OCI-LY3 (cell line): Measurements from ENCODE around the gene NUDT7.

Experiments
- H2AFZ ChIP-seq: fragments of 200-600, 300-600 bp; shearing (Covaris generic); 2 replicates; pipeline ENCODE4 v1.6.0; 2014; ENCODE audit warnings: antibody characterized with exemption, low read depth, low read length
- H3K27ac ChIP-seq: fragments of 200-600, 300-600 bp; sonication (generic); 2 replicates; pipeline ENCODE4 v1.5.1; 2014; ENCODE audit warnings: mild to moderate bottlenecking, low read length, moderate library complexity, mixed read lengths
- H3K27me3 ChIP-seq: fragments of 200-600, 300-600 bp; sonication (generic); 2 replicates; pipeline ENCODE4 v1.6.1; 2014; ENCODE audit warnings: low read depth, low read length, mixed read lengths
- H3K36me3 ChIP-seq: fragments of 200-600, 300-600 bp; sonication (generic); replicated peaks from 2 replicates; pipeline ENCODE3; 2014; ENCODE audit warnings: low read depth, low read length, mixed read lengths
- H3K4me1 ChIP-seq: fragments of 300-600, 200-600 bp; sonication (generic); 2 replicates; pipeline ENCODE4 v1.6.1; 2014; ENCODE audit warnings: low read length, mixed read lengths
- H3K4me2 ChIP-seq: fragments of 200-600, 300-600 bp; sonication (generic); 2 replicates; pipeline ENCODE4 v1.6.1; 2014; ENCODE audit warnings: low read length, mixed read lengths
- H3K4me3 ChIP-seq: fragments of 300-600, 200-600 bp; sonication (generic); 2 replicates; pipeline ENCODE4 v1.5.1; 2014; ENCODE audit warnings: antibody characterized with exemption, mild to moderate bottlenecking, low read length, moderate library complexity
- H3K79me2 ChIP-seq: fragments of 300-600, 200-600 bp; shearing (Covaris generic); 2 replicates; pipeline ENCODE4 v1.6.1; 2014; ENCODE audit warnings: mild to moderate bottlenecking, low read length, mixed read lengths
- H3K9ac ChIP-seq: fragments of 300-600, 200-600 bp; shearing (Covaris generic); 2 replicates; pipeline ENCODE4 v1.6.0; 2014; ENCODE audit warnings: mild to moderate bottlenecking, low read length, moderate library complexity
- H3K9me3 ChIP-seq: fragments of 200-600, 300-600 bp; shearing (Covaris generic); 2 replicates; pipeline ENCODE4 v1.6.1; 2014; ENCODE audit warnings: low read length, mixed read lengths; ENCODE audit not compliant: insufficient read depth
- H4K20me1 ChIP-seq: fragments of 200-600, 300-600 bp; sonication (generic); 2 replicates; pipeline ENCODE4 v1.6.1; 2016; ENCODE audit warnings: low read length, mixed read lengths; ENCODE audit not compliant: insufficient read depth
- CTCF ChIP-seq: fragments of 200-600, 300-600 bp; sonication (generic); IDR thresholded peaks from 2 replicates; pipeline ENCODE4 v1.5.1; 2014; ENCODE audit warnings: antibody characterized with exemption, low read length, low read depth
- EZH2phosphoT487 ChIP-seq: fragments of 200-600 bp; shearing (Covaris generic); IDR thresholded peaks from 2 replicates; pipeline ENCODE4 v1.6.1; 2018; ENCODE audit warnings: antibody characterized with exemption, mixed run types, low read depth

NUDT7 gene

GRCh38 chr16:77767211-77767610 is 44.9 kb downstream of the NUDT7 start:
- Histone ChIP-seq H2AFZ (no peak overlapping the region), H3K27ac (no peak overlapping the region), H3K9me3 (no peaks in the 10 kb centered on the region), H3K27me3 (peaks cover 16% of the 10 kb centered on the region), H4K20me1 (no peaks in the 10 kb centered on the region), H3K9ac (no peak overlapping the region), H3K79me2 (no peaks in the 10 kb centered on the region), H3K4me1 (no peaks in the 10 kb centered on the region), H3K4me2 (no peak overlapping the region), H3K36me3 (no peaks in the 10 kb centered on the region), H3K4me3 (no peak overlapping the region)
- TF ChIP-seq EZH2phosphoT487, result no peak
- no peak for TF ChIP-seq CTCF

- H3K4me2 ChIP-seq, result no peak overlapping the region
Measured at GRCh38 chr16:77767826-77768225, 45.5 kb downstream of the NUDT7 start.

GRCh38 chr16:77775911-77776909 is 53.9 kb downstream of the NUDT7 start:
- TF ChIP-seq CTCF (no peak), EZH2phosphoT487 (no peak)
- Histone ChIP-seq H3K4me3 (no peak overlapping the region), H3K79me2 (no peaks in the 10 kb centered on the region), H2AFZ (no peak overlapping the region), H4K20me1 (no peaks in the 10 kb centered on the region), H3K9ac (no peak overlapping the region), H3K36me3 (no peaks in the 10 kb centered on the region), H3K4me1 (no peaks in the 10 kb centered on the region), H3K27me3 (no peaks in the 10 kb centered on the region), H3K9me3 (no peaks in the 10 kb centered on the region), H3K27ac (no peak overlapping the region), H3K4me2 (no peak overlapping the region)

More at GRCh38 chr16:77767826-77768225, 45.5 kb downstream of the NUDT7 start:
- H3K27ac ChIP-seq, result no peak overlapping the region
- no peaks in the 10 kb centered on the region for H4K20me1 ChIP-seq
- H3K9ac ChIP-seq, result no peak overlapping the region
- no peak overlapping the region for H3K4me3 ChIP-seq
- TF ChIP-seq CTCF (no peak), EZH2phosphoT487 (no peak)
- no peaks in the 10 kb centered on the region for H3K9me3 ChIP-seq
- no peaks in the 10 kb centered on the region for H3K36me3 ChIP-seq
- H3K79me2 ChIP-seq, result no peaks in the 10 kb centered on the region
- H3K4me1 ChIP-seq, result no peaks in the 10 kb centered on the region
- H3K27me3 ChIP-seq, result peaks cover 16% of the 10 kb centered on the region
- H2AFZ ChIP-seq, result no peak overlapping the region

GRCh38 chr16:77777745-77778144 is 55.4 kb downstream of the NUDT7 start:
- Histone ChIP-seq H3K27ac (no peak overlapping the region), H3K36me3 (no peaks in the 10 kb centered on the region), H3K4me2 (no peak overlapping the region), H3K4me3 (no peak overlapping the region), H3K9ac (no peak overlapping the region), H3K27me3 (no peaks in the 10 kb centered on the region), H3K9me3 (no peaks in the 10 kb centered on the region), H3K79me2 (no peaks in the 10 kb centered on the region), H3K4me1 (no peaks in the 10 kb centered on the region), H2AFZ (no peak overlapping the region), H4K20me1 (no peaks in the 10 kb centered on the region)
- TF ChIP-seq EZH2phosphoT487 (no peak), CTCF (no peak)
